Smooth muscle cell (in vitro differentiated cells): ENCODE results near the gene PRDX6. TPM values are rescaled to one million over a fixed set of nuclear protein-coding genes. Genes with fewer than 3 reads are reported as not detected.
A peak's percentile ranks its signal among the peaks of the same experiment; 100 is the strongest.

ENCODE experiments used
- DNase-seq: peaks from one replicate; lab custom pipeline; 2025; ENCODE audit not compliant: unreplicated experiment; lab: John Stamatoyannopoulos, UW
- H2AFZ ChIP-seq: fragments of 200-600 bp; sonication (generic); 2 replicates; pipeline ENCODE4 v1.6.0; 2016; ENCODE audit warnings: antibody characterized with exemption, low read depth, mild to moderate bottlenecking
- H3F3A ChIP-seq: fragments of 200-600 bp; sonication (generic); 2 replicates; pipeline ENCODE4 v1.6.0; 2017; ENCODE audit warnings: antibody characterized with exemption, low read depth
- H3K27ac ChIP-seq: fragments of 200-600 bp; sonication (generic); 2 replicates; pipeline ENCODE4 v1.5.1; 2016; ENCODE audit warnings: low read depth, mild to moderate bottlenecking
- H3K27me3 ChIP-seq: fragments of 200-600 bp; sonication (generic); 2 replicates; pipeline ENCODE4 v1.6.1; 2016; ENCODE audit warnings: low read depth, mild to moderate bottlenecking
- H3K36me3 ChIP-seq: fragments of 200-600 bp; sonication (generic); 2 replicates; pipeline ENCODE4 v1.5.1; 2016; ENCODE audit warnings: low read depth
- H3K4me1 ChIP-seq: fragments of 200-600 bp; sonication (generic); 2 replicates; pipeline ENCODE4 v1.5.1; 2016; ENCODE audit warnings: low read depth
- H3K4me2 ChIP-seq: fragments of 200-600 bp; sonication (generic); 2 replicates; pipeline ENCODE4 v1.6.0; 2016; ENCODE audit warnings: mild to moderate bottlenecking
- H3K4me3 ChIP-seq: fragments of 200-600 bp; sonication (generic); 2 replicates; pipeline ENCODE4 v1.5.1; 2016; ENCODE audit warnings: mild to moderate bottlenecking
- H3K79me2 ChIP-seq: fragments of 200-600 bp; sonication (generic); 2 replicates; pipeline ENCODE4 v1.6.0; 2016; ENCODE audit warnings: low read depth, mild to moderate bottlenecking
- H3K9ac ChIP-seq: fragments of 200-600 bp; sonication (generic); 2 replicates; pipeline ENCODE4 v1.6.0; 2016; ENCODE audit warnings: low read depth
- H3K9me3 ChIP-seq: fragments of 200-600 bp; sonication (generic); replicated peaks from 2 replicates; pipeline ENCODE4 v1.5.1; 2016; ENCODE audit warnings: low read depth
- H4K20me1 ChIP-seq: fragments of 200-600 bp; sonication (generic); 2 replicates; pipeline ENCODE4 v1.6.0; 2016; ENCODE audit warnings: low read depth
- CTCF ChIP-seq: fragments of 200-600 bp; sonication (generic); IDR thresholded peaks from 2 replicates; pipeline ENCODE4 v1.5.1; 2017; ENCODE audit warnings: borderline replicate concordance, mild to moderate bottlenecking, antibody characterized with exemption; ENCODE audit not compliant: insufficient read depth, poor library complexity, severe bottlenecking
- WGBS: methylation state at CpG from one replicate; pipeline ENCODE4 v1.1.7; 2016; ENCODE audit warnings: low lambda C conversion rate; 5-methylcytosine and 5-hydroxymethylcytosine counted together
- polyA plus RNA-seq: library from polyadenylated mRNA; unstranded; fragments of >200 nt; fragmentation: Nextera tagmentation; extraction: Ambion mirVana; gene quantifications from 2 replicates; pipeline ENCODE4 v1.2.1, GENCODE V29; 2016
- total RNA-seq: library from RNA; depleted of rRNA; stranded (reverse); fragments of >200 nt; gene quantifications from 2 replicates; pipeline ENCODE4 v1.2.3, GENCODE V29; 2014

Gene PRDX6
- total and polyA plus RNA-seq, 2 experiments from 2014 or later, result 484 to 689 TPM

GRCh38 chr1:173529106-173529505 is 52.0 kb downstream of the PRDX6 start:
- WGBS, result 24% methylated on average over 4 of the region's 4 CpGs
- no peaks in the 10 kb centered on the region for H3K9me3 ChIP-seq

GRCh38 chr1:173530795-173531693 is 53.9 kb downstream of the PRDX6 start:
- Histone ChIP-seq H3K79me2 (no peaks in the 10 kb centered on the region), H3K36me3 (no peaks in the 10 kb centered on the region), H3K9me3 (no peaks in the 10 kb centered on the region), H3K4me1 (peaks cover 27% of the 10 kb centered on the region), H3F3A (no peaks in the 10 kb centered on the region), H3K27ac (peak overlapping the region; percentile 88), H2AFZ (peak overlapping the region; percentile 6), H3K4me2 (peak overlapping the region; percentile 56), H4K20me1 (no peaks in the 10 kb centered on the region), H3K27me3 (no peaks in the 10 kb centered on the region), H3K4me3 (no peak overlapping the region), H3K9ac (peak overlapping the region; percentile 66)
- no peak for DNase-seq
- no peak for TF ChIP-seq CTCF
- 20% methylated on average over 4 of the region's 4 CpGs for WGBS

More at GRCh38 chr1:173529106-173529505, 52.0 kb downstream of the PRDX6 start:
- H3K36me3 ChIP-seq, result no peaks in the 10 kb centered on the region
- no peaks in the 10 kb centered on the region for H3F3A ChIP-seq
- H3K27ac ChIP-seq, result no peak overlapping the region
- no peak overlapping the region for H3K9ac ChIP-seq
- peak overlapping the region; percentile 56 for H3K4me2 ChIP-seq
- no peak for DNase-seq
- peak overlapping the region; percentile 59 for H2AFZ ChIP-seq
- TF ChIP-seq CTCF, result no peak
- no peaks in the 10 kb centered on the region for H3K79me2 ChIP-seq
- H3K4me1 ChIP-seq, result peaks cover 27% of the 10 kb centered on the region
- H3K4me3 ChIP-seq, result no peak overlapping the region
- no peaks in the 10 kb centered on the region for H3K27me3 ChIP-seq
- no peaks in the 10 kb centered on the region for H4K20me1 ChIP-seq

- Histone ChIP-seq H3K4me2 (peak overlapping the region; percentile 56), H3K4me3 (no peak overlapping the region), H2AFZ (peak overlapping the region; percentile 56)
These were observed 55.1 kb downstream of the PRDX6 start for GRCh38 chr1:173532237-173532636.

More at GRCh38 chr1:173532237-173532636, 55.1 kb downstream of the PRDX6 start:
- Histone ChIP-seq H3K9ac (no peak overlapping the region), H3K4me1 (peaks cover 27% of the 10 kb centered on the region), H4K20me1 (no peaks in the 10 kb centered on the region), H3F3A (no peaks in the 10 kb centered on the region), H3K27ac (peak overlapping the region; percentile 88), H3K79me2 (no peaks in the 10 kb centered on the region), H3K36me3 (no peaks in the 10 kb centered on the region), H3K9me3 (no peaks in the 10 kb centered on the region), H3K27me3 (no peaks in the 10 kb centered on the region)
- no peak for TF ChIP-seq CTCF
- DNase-seq, result no peak
